Erythroblast (primary cell): ENCODE results near the gene SPARCL1.
"Not testable (repeated sequence)": the region's sequence is repeated elsewhere in the genome, so short reads cannot be mapped to it uniquely, and the experiment has no call there.

ENCODE experiments used
- DNase-seq, 2 experiments: peaks; one replicate each; lab custom pipeline; 2025; lab: John Stamatoyannopoulos, UW
- GATA1 ChIP-seq: IDR thresholded peaks from 2 replicates; pipeline ENCODE4 v1.6.1; 2011; ENCODE audit warnings: low read depth, mild to moderate bottlenecking, control low read depth, low read length, moderate library complexity
- POLR2A ChIP-seq: IDR thresholded peaks from 2 replicates; pipeline ENCODE4 v1.6.1; 2011; ENCODE audit warnings: mild to moderate bottlenecking, low read length

The SPARCL1 gene

DNA sequence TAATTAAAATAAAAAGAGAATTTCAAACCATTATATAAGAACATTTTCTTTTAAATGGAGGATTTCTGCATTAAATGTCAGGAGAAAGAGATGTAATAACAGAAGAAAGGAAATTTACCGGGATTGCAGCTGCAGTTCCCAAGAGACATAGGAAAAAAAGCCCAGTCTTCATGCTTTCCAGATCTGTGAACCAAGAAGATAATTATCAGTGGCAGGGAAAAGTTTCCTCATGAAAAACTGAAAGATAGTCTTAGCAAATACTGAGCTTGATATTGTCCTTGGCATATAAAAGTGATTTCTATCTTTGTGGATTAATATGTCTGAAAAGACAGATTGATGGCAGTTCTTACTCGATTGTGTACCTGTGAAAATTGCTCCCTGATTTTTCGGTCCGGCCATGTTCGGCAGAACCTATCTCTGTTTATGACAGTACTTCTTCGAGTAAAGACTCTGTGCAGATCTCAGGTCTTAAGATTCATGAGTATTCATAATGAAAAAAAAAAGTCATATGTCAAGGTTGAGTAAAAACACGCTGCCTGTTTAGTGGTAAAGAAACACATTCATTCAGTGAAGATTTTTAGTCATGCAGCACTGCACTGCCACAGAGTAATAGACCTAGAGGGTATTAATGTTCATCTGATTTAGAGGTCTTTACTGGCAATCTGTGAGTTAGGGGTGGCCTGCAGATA lies 29.6 kb downstream of the SPARCL1 start:
- no peak for DNase-seq
- TF ChIP-seq POLR2A = no peak
- TF ChIP-seq GATA1 = no peak

- no peak for TF ChIP-seq GATA1
- no peak for DNase-seq
Measured at GRCh38 chr4:87498446-87498900, 30.7 kb downstream of the SPARCL1 start.

- no peak for TF ChIP-seq GATA1
- TF ChIP-seq POLR2A = no peak
- no peak for DNase-seq
Measured at GRCh38 chr4:87497578-87497977, 31.6 kb downstream of the SPARCL1 start.

- DNase-seq = peak; percentile 6 to 44
- no peak for TF ChIP-seq POLR2A
- no peak for TF ChIP-seq GATA1
Measured at GRCh38 chr4:87497159-87497558, 32.0 kb downstream of the SPARCL1 start.

DNA sequence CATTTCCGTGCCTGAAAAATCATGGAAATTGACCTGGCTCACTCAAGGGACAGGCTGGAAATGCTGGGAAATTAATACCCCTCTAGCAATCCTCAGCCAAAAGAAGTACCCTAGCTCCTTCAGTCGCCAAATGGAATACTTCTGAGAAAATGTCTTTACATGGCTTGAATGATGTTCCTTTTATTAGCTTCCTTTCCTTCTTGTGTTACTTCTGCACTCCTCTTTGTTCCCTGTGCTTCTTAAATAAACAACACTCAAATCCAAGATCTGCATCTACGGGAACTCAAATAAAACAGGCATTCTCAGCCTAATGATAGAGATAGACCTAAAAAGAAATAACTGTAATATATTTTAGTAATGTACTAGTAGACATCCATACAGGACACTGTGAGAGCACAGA lies 36.1 kb downstream of the SPARCL1 start:
- TF ChIP-seq GATA1 = no peak
- no peak for TF ChIP-seq POLR2A
- DNase-seq = no peak

DNA sequence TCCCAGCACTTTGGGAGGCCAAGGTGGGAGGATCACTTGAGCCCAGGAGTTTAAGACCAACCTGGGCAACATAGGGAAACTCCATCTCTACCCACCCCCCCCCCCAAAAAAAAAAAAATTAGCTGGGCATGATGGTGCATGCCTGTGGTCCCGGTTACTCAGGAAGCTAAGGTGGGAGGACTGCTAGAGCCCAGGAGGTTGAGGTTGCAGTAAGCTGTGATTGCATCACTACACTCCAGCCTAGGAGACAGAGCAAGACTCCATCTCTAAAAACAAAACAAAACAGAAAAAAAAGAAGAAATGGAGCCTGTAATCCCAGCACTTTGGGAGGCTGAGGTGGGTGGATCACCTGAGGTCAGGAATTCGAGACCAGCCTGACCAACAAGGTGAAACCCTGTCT lies 37.3 kb downstream of the SPARCL1 start:
- DNase-seq = not testable (repeated sequence)

DNA sequence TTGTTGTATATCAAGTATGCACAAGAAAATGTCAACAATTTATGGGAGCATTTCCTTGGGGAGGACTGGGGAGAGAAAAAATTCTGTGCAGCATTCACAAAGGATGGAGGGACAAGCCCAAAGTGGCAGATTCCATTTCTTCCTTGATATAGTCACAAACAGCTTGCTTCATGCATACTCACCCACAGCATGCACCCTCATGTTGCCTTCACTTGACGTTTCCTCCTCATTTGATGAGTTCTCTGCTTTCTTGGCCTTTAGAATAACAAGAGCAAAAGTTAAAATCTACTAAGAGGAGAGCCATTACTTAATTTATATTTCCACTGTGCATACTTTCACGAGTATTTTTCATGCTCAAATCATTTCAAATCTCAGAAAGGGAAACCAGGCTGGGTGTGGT lies 37.7 kb downstream of the SPARCL1 start:
- TF ChIP-seq POLR2A = no peak
- no peak for TF ChIP-seq GATA1
- no peak for DNase-seq

DNA sequence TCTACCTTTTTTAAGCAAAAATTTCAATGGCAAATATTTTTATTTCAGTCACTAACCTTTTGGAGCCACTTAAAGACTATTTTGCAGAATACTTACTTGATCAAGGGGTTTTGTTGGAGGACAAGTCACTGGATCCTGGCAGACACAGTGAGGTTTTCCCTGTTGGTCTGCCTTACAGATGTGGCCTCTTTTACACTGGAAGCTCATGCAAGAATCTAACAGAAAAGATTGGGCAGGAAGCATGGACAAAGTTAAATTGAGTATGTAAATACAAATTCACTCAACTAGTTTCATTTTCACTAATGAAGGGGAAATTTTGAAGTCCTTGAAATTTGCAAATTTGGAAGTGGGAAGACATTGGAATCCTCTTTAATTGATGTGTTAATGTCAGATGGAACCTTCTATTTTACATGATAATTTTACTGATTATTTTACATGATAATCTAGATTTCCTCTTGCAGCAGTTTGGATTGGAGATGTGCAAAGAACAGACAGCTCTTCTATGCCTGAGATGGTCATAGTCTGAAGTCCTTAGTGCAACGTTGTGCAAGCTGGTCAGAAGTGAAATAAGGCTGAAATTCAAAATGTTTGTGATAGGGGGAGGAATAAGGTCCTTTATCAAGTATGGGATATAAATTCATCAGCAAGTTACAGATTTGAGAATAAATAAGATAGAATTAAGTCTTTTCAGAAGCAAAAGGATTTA lies 38.4 kb downstream of the SPARCL1 start:
- TF ChIP-seq POLR2A (no peak), GATA1 (no peak)

GRCh38 chr4:87489678-87490077 lies 39.5 kb downstream of the SPARCL1 start:
- no peak for DNase-seq
- TF ChIP-seq POLR2A = no peak
- TF ChIP-seq GATA1 = no peak

More for the DNA sequence above, 38.4 kb downstream of the SPARCL1 start:
- DNase-seq = no peak

DNA sequence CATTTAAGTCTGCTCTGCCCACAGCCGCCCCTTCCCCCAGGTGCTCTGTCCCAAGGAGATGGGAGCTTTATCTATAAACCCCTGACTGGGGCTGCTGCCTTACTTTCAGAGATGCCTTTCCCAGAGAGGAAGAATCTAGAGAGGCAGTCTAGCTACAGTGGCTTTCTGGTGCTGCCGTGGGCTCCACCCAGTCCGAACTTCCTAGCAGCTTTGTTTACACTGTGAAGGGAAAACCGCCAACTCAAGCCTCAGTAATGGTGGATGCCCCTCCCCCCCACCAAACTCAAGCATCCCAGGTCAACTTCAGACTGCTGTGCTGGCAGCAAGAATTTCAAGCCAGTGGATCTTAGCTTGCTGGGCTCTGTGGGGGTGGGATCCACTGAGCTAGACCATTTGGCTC lies 40.5 kb downstream of the SPARCL1 start:
- not testable (repeated sequence) for DNase-seq

GRCh38 chr4:87483247-87483646 lies 45.9 kb downstream of the SPARCL1 start:
- not testable (repeated sequence) for DNase-seq

GRCh38 chr4:87481377-87481776 lies 47.8 kb downstream of the SPARCL1 start:
- no peak for TF ChIP-seq POLR2A
- no peak for DNase-seq

- TF ChIP-seq GATA1 (no peak), POLR2A (no peak)
- no peak for DNase-seq
Measured at GRCh38 chr4:87478732-87479250, 50.4 kb downstream of the SPARCL1 start.

DNA sequence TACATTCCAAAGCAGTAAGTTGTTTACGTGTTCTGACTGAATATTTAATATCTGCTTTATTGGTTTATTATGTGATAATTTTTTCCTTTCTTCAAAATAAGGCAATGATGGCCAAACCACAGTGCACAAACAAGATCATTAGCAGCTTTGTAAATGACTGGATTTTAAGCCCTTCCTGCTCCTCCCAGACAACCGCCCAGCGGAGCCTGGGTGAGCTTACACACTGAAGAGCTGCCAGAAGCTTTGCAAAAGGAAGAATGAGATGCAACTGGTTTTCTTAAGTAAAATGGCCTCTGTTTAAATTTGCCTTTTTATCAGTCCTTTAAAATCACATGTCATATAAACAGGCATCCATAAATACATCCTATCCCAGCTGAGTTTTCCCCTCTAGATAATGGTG lies 52.2 kb downstream of the SPARCL1 start:
- TF ChIP-seq GATA1 (no peak), POLR2A (no peak)
- no peak for DNase-seq

GRCh38 chr4:87469390-87469789 lies 59.8 kb downstream of the SPARCL1 start:
- TF ChIP-seq POLR2A = no peak
- no peak for TF ChIP-seq GATA1
- no peak for DNase-seq
